ENCODE measurements around the gene MDM1.

MDM1 gene

DNA sequence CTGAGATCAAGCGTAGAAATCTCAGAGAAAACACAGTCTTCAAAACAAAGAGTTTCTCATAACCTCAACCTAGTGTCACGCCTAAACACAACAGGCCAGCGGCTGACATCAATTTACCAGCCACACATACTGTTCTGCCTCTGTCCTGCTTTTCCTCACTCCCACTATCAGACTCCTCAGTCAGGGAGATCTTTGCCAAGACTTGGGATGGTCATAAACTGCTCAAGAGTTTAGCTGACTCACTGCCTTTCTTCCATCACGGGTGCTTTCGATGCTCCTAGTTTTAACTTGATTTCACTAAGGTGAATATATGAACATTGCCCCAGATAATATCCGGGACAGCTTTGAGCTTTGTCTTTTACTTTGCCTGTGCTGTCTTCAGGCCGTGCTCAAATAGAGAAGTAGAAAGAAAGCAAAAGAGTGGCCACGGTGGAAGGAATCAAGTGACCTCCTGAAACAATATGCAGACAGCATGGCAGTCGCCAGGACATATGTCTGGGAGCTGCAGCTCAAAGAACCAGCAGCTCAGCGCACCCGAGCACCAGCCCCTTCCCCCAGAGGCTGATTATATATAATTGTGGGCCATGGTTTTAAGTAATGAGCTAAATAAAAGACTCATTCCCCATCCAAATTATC lies 12.1 kb downstream of the MDM1 start:
- no peak for DNase-seq

DNA sequence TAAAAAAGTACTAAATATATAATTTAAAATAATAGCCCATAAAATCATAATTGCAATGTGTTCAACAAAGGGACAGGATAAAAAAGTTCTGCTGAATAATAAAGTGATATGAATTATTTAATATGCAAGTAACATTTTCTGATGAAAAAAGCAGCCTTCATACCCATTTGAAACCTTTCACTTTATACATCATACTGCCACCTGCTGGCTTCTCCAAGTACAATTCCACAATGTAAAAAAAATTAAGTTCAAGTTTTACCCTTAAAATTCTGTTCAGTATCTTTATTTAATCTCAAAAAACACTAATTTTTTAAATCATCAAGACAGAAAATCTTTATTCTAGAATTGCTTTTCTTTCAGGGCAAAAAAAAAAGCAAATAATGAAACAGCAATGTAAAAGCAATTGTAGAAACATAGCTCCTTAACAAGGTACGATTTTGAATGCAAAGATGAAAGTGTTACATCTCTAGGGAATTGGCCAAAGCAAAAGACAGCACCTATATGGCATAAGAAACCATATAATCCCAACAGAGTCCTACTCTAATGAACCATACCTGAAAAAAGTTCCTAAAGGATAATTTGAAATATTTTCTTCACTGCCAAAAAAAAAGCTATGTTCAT lies 15.0 kb downstream of the MDM1 start:
- no peak for DNase-seq

DNA sequence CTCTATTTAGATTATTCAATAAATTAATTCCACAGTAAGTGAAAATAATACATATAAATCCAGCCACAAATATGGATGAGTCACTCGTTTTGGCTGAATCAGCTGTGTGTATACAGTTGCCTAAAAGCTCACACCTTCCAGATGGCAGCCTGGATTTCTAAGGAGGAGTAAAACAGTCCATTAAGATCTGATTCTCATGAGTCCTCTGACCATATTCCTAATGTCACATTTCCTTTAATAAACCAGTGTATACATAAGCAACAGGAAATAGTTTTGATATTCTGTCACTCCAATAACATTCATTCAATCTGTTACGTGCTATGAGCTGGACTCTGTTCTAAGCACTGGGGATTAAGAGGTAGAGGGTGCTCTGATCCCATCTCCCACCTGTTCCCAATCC lies 21.8 kb downstream of the MDM1 start:
- no peak for DNase-seq

DNA sequence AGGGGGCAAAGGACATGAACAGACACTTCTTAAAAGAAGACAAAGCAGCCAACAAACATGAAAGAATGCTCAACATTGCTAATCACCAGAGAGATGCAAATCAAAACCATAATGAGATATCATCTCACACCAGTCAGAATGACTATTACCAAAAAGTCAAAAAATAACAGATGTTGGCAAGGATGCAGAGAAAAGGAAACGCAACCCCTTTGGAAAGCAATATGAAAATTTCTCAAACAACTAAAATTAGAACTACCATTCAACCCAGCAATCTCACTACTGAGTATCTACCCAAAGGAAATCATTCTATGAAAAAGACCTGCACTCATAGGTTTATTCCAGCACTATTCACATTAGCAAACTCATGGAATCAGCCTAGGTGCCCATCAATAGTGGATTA lies 25.6 kb downstream of the MDM1 start:
- no peak for DNase-seq

DNA sequence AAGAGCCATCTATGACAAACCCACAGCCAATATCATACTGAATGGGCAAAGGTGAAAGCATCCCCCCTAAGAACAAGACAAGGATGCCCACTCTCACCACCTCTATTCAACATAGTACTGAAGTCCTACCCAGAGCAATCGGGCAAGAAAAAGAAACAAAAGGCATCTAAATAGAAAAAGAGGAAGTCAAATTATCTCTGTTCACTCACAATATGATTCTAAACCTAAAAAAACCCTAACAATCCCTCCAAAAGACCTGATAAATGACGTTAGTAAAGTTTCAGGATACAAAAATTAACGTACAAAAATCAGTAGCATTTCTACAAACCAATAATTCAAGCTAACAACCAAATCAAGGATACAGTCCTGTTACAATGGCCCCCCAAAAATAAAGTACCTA lies 26.9 kb downstream of the MDM1 start:
- DNase-seq = no peak

DNA sequence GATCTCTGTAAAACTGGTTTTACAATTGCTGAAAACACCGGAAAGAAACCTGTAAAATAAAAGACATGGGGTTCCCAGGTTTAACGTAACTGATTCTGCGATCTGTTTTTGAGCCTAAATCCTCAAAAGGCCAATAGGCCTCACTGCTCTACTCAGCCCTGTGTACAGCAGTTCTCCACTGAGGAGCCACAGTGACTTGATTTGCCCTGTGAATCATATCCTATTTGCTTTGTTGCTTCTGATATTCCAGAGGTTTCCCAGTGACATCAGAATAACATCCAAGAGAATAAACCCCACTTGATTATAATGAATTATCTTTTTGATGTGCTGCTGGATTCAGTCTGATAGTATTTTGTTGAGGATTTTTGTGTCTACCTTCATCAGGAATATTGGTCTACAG lies 27.5 kb downstream of the MDM1 start:
- DNase-seq = no peak

DNA sequence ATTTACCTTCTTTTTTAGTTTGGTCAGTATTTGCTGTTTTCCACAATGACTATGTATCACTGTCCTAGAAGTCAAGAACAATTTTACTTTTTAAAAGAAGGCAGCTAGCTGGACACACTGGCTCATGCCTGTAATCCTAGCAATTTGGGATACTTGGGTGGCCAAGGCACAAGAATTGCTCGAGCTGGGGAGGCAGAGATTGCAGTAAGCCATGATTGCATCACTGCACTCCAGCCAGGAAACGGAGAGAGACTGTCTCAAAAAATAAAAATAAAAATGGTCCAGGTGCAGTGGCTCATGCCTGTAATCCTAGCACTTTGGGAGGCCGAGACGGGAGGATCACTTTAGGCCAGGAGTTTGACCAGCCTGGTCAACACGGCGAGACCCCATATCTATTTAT lies 28.3 kb downstream of the MDM1 start:
- no peak for DNase-seq

DNA sequence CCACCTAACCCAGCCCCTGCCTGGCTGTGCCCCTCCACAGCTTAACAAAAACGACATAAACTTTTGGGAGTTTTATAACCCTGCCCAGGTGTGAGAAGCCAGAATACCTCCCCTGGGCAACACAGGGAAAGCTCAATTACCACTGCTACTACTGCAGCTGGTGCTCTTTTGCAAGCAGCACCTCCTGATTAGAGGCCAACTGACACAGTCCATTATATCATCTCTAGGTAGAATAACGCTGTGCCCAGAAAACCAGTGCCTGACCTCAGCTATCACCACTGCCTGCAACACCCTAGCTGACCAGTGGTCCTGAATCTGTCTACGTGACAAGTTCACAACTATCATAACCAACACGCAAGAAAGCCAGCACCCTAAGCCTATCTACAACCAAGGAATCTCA lies 34.2 kb downstream of the MDM1 start:
- no peak for DNase-seq

DNA sequence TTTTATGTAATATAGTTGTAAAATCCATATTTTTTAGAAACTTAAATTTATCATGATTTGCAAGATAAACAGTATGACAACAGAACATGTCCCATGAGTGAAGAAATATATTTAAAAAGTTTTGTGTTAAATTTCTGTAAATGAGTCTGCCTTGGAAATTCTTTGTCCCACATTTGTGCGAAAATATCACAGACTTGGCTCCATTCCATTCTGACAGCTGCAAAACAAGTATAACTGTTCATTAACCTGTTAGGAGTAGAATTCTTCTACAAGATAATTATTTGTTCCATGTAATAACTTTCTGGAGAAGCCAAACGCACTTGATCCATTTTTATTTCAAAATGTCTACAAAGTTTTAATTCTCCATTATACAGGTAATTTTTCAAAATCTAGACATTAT lies 37.9 kb downstream of the MDM1 start:
- no peak for DNase-seq

DNA sequence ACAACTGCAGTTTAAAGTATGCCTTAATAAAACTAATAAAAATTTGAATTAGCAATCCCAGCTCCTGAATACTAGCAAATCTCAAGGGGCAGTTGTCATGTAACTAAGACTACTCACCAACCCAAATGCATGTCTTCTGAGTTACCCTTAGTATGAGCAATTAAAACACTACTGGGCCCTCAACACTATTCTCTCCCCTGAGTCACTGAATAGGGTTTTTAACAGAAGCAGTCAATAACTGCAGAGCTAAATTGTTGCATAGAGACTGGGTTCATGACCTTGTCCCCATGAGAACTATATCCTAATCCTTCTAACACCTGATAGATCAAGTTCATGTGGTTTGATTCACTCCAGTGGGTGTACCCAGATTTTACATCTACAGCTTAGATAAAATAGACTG lies 38.8 kb downstream of the MDM1 start:
- no peak for DNase-seq

DNA sequence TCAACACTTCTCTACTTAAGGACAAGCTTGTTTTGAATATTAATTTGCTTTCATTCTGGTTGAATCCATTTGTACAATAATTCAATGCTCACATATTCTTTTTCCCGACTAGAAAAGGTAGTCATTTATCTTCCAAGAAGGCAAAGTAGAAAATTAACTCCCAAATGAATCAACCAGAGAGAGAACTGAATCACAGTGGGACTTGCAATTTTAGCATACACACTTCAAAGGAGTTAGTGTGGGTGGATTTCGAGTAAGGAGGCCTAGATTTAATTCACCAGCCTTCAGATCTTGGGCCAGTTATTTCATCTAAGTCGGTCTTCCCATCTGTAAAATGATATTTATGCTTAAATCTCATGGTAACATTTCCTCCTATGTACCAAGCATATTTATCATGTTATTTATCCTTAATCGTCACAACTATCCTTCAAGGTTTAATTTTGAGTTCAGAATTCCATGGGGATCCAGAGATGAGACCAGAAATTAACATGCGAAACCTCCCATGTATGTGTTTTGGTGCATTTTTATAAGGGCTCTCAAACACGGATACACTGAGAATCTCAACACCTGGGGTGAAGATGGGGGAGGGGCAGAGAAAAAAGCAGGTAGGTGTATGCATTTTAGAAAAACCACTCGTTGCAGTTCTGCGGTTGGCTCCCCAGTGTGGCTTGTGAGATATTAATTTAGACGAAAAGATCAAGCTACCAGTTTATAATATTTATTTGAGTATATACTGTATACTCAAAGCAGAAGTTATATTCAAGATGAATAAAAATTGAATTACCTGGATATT lies 39.8 kb downstream of the MDM1 start:
- no peak for DNase-seq

DNA sequence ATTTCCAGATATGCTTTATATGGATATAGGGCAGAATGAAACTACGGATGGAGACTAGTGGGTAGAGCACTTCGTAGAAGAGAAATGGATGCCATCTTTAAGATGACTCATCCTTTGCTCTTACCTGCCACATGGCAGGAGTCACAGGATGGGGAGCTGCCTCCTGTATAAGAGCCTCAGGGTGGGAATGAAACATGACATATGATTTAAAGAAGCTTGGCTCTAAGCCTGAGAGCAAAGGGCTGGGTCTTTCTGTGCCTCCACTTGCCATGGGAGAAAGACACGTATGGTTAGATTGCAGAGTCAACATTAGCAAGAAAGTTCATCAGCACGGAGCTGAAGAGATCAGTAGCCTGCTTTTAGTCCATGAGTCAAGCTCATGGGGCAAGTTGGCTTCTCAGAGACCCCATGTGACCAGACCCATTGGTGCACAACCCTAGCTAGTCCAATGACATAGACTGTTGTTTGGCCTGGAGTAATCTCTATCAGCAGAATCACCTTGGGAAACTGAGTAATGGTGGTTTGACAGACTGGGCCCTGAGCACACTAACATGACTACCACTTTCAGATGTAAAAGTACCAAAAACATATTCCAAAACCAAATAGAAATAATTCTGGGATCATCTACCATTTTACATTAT lies 40.6 kb downstream of the MDM1 start:
- DNase-seq = no peak

DNA sequence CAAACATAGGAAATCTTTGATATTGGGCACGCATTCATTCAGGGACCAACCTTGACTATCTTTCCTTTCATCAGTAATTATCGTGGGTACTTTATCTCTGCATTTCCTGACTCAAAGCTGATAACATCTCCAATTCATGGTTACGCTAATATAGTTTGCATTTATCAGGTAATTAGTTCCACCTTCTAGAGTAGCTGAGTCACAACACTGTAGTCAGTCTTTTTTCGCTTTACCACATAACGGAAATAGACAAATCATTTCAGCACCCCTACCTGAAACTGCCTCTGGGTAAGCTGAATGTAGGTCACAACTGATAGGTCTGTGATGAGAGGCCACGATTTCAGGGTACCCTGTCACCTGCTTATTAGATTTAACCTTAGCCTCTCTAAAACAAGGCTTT lies 42.0 kb downstream of the MDM1 start:
- no peak for DNase-seq

DNA sequence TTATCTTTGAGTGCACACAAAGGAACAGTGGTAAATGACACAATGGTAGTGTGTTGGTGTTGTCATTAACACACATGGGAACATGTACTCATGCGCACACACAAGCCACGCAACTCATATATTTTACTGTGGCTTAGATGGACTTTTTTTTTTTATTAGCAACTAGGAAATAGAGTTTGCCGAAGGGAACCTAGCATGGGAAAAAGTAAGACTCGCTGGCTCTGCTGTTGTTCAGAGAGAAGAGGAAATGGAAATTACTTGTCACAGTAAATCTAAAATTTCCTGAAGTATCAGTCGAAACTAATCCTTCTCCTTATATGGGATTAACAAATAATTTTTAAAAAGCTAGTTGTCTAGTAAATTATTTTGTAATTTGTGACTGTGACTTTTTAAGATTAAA lies 45.1 kb downstream of the MDM1 start:
- no peak for DNase-seq

DNA sequence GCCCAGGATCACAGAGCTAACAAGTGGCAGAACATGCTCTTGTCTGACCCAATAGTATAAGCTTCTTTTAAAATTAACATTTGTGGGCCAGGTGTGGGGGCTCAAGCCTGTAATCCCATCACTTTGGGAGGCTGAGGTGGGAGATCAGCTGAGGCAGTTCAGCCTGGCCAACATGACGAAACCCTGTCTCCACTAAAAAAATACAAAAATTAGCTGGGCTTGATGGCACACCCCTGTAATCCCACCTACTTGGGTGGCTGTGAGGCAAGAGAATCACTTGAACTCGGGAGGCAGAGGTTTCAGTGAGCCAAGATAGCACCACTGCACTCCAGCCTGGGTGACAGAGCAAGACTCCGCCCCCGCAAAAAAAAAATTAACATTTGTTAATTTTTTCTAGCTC lies 45.8 kb downstream of the MDM1 start:
- no peak for DNase-seq

DNA sequence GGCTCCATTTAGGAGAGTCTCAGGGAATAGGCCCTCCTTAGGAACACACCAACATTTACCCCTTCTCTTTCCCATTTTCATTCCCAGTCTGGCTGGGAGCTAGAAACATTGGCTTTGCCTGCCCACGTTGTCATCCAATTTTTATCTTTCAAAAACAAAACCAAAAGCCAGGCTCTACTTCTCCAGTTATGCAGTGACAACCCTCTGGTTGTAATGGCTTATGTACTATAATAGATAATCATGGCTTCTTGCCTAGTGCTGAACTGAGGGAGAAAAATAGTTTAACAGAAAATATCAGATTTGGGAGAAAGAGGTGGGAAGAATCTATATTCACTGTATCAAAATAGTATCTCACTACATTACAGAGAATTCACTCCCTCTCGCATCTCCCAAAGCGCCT lies 46.6 kb downstream of the MDM1 start:
- no peak for DNase-seq

DNA sequence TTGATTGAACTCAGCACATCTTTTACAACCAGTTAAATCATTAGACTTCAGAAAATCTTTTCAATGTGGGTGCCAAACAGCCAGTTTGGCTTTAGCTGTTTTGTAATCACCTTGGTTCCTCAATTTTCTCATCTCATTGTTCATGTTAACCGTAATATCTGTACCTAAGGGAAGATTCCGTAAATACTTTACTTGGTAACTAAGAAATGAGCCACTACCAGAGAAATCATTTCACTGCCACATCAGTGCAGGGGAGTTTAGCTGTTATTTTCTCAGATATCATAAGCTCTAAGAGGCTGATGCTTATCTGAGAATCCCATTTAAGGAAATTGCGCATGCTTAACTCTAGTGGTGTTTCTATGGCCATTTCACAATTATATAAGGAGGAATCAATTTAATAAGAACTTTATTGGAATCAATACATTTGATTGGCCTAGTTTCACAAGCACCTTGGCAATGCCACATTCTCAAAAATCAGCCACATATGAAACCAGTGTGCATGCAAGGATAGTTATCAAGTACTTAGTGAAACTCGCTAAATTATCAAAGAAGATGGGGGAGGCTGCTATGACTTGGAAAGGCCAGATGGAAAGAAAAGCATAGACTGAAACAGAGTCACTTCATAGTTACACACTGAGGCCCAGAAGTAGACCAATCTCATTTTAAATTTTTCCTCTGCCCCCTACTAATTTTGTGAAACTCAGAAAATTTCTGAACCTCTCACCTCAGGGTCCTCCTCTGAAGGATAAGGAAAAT lies 50.7 kb downstream of the MDM1 start:
- DNase-seq = no peak

DNA sequence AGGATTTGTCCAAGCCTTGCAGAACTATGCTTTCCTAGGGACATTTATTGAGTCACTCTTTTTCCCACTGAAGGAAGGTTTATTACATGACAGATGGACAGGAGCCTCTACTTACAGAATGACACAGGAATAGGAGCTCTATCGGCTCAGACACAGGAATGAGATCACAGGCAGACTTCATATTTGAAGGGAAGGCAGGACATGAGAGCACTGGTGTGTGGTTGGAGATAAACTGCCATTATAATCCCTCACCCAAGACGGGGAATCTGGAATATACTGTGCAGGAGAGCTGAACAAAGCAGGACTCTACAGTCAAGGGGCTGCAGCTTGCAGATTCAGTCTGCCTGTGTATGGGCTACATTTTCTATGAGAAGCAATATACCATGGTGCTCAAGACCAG lies 51.9 kb downstream of the MDM1 start:
- no peak for DNase-seq

DNA sequence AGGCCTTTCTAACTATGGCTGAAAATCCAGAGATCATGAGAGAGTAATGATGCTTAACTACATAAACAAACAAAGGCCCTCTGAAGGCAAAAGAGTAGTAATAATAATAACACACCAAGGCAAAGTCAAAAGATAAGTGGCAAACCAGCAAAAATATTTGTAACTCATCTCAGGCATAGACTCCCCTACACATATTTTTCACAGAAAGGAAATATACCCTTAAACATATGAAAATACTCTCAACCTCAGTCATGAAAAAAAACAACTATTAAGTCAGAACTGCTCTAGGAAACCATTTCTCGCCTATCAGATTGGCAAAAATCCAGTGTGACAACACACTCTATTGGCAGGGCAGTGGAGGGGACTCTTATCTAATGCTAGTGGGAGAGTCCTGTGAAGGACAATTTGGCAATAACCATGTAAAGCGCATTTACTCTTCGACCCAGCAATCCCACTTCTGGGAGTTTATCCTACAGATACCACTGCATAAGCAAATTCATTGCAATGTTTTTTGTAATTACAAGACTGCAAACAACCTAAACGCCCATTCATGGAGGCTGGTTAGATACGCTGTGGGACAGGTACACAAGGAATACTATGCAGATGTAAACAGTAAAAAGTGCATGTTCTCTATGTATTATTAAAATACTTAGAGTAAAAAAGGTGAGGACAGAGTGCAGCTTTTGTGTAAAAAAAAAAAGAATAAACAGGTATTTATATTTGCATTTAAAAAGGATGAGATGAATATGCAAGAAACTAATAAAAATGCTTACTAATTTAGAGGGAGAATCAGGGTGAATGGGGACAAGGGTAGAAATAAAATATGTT lies 52.7 kb downstream of the MDM1 start:
- DNase-seq = no peak

DNA sequence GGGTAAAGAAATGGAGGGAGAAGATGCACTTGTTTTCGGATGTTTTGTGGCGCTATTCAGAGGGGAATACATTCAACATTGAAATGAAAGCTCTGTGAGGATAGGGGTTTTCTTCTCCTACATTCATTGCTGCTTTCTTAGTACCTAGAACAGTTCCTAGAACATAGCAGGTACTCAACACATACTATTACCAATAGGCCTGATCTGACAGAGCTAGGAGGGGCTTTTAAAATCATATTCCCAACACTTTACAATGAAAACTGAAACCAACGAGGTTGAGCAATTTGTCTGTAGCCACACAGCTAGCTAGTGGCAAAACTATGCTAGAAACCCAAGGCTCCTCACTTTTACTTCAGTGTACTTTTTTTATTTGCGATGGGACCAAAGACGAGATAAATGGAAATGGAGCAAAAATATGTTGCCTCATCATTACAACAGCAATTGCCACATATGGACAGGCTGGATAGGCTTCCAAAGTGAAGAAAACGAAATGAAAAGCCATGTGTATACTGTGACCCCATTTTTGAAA lies 55.7 kb downstream of the MDM1 start:
- DNase-seq = no peak

DNA sequence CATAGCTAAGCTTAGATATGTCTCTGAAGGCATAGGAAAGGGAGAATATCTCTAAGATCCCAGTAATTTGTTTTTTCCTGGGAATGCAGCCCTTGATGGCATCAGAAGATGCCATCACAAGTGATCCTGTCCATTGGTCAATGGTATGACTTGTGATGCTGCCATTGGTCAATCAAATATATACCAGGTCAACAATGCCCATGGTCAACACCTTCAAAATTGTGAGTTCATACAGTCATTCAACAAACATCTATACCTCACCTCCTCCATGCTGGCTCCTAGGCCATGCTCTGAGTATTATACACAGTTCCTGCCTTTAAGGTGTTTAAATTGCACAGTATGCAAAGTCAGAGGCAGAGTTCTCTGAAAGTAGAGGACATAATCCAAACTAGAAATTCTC lies 59.4 kb downstream of the MDM1 start:
- DNase-seq = no peak

DNA sequence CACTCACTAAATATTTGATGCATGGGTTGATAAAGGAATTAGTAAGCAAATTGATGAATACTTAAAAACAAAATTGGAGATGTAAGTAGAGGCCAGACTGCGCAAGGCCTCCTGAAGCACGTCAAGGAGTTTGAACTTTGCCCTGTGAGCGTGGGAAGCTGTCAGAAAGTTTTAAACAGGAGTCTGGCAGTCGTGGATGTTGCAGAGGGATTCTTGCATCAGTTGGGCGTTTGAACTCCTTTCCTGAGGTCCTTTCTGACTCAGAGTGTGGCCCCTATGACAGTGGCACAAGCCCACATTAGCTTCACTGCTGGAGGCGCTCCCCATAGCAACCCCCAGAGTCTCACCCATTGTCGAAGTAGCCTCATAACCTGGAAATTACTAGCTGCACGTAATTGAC lies 60.8 kb downstream of the MDM1 start:
- DNase-seq = no peak

All from T1000 (cell line).